NK-92 (cell line): Measurements from ENCODE around the gene MCTP1.

Source experiments
- DNase-seq: peaks from one replicate; lab custom pipeline; 2025; ENCODE audit not compliant: unreplicated experiment; lab: John Stamatoyannopoulos, UW

MCTP1 gene

DNA sequence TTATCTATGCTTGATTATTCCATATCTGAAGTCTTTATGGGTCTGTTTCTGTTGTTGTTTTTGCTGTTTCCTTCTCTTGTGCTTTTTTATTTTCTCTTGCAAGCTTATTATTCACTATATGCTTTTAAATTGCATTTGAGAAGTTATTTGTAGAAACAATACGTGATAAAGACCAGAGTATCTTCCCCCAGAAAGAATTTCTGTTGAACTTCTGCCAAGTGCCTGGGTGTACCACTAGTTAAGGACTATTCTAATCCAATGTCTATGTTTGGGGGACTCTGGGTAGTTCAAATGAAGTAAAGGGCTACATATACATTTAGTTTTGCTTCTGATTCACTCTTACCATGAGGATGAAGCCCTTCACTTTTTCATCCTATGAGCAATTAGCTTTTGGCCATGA is 612.1 kb downstream of the MCTP1 start:
- DNase-seq = no peak

DNA sequence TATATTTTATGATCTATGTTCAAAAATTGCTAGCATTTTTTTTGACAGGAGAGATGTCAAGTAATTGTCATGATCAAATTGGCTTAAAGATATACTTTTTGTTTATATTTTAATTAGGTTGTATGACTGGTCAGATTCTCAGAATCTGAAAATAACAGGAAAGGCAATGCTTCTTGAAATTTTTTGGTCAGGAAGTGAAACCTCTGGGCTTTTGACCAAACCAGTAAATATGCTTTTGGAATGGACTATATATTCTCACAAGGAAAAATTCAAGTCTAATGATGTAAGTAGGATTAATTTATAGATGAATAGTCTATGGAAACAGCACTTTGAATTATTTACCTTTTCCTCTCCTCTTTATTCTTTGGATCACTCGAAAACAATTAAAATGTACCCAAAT is 614.2 kb downstream of the MCTP1 start:
- DNase-seq = no peak

DNA sequence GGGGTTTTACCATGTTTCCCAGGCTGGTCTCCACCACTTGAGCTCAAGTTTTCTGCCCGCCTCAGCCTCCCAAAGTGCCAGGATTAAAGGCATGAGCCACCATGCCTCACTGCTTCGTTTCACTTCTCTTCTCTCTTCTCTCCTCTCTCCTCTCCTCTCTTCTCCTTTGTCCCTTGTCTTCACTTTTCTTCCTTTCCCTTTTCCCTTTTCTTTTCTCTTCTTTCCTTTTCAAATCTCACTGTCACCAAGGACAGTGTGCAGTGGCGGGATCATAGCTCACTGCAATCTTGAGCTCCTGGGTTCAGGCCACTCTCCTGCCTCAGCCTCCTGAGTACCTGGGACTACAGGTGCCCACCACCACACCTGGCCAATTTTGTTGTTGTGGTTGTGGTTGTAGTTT is 617.0 kb downstream of the MCTP1 start:
- DNase-seq = no peak

DNA sequence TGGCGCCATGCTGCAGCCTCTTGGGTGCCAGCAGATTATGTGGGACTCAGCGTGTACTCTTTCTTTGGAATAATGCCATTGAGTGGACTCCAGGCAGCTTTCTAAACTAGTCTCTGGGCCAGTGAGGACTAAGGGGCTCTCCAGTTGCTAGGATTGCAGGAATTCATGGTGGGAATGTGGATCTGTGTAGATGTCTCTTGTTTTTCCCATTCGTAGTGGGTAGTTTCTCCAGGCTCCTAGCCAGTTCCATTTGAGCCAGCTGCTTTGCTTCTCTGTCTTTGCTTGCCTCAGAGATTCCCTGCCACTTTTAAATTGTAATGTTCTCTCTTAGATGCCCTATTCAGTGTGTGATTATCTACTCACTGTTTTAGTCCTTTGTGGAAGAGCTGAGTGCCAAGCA is 623.8 kb downstream of the MCTP1 start:
- no peak for DNase-seq

DNA sequence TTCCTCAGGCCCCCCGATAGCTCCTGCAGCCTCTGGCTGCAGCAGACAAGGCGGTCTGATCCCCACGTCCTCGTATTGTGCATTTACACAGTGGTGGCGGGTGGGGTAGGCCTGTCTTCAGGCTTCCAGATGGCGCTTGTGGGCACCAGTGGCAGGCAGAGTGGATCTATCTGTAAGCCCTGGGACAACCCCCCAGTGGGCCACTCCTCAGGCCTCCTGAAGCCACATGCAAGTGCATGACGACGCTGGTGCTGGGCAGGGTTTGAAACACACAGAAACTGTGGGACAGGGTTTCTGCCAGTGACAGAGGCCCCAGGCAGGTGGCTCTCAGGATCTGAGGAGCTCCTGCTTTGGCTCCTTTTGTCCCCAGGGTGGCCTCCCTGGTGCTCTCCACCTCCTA is 624.4 kb downstream of the MCTP1 start:
- DNase-seq = no peak

DNA sequence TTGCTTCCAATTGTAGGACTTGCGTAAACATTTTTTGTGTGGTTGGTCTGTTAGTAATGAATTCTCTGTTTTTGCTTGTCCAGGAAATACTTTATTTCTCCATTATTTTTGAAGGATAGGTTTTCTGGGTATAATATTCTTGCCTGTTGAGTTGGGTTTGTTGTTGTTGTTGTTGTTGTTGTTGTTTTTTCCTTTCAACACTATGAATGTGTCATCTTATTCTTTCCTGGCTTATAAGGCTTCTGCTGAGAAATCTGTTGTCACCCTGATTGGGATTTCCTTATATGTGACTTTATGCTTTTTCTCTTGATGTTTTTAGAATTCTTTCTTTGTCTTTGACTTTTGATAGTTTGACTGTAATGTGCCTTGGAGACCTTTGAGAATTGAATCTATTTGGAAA is 626.6 kb downstream of the MCTP1 start:
- DNase-seq = no peak
